Glomerular visceral epithelial cell (primary cell): Measurements from ENCODE around the gene SLC9A8.

Experiments used
- DNase-seq: peaks from one replicate; pipeline ENCODE4 v3.0.0-alpha.2; 2016; ENCODE audit errors: extremely low spot score

SLC9A8 gene

DNA sequence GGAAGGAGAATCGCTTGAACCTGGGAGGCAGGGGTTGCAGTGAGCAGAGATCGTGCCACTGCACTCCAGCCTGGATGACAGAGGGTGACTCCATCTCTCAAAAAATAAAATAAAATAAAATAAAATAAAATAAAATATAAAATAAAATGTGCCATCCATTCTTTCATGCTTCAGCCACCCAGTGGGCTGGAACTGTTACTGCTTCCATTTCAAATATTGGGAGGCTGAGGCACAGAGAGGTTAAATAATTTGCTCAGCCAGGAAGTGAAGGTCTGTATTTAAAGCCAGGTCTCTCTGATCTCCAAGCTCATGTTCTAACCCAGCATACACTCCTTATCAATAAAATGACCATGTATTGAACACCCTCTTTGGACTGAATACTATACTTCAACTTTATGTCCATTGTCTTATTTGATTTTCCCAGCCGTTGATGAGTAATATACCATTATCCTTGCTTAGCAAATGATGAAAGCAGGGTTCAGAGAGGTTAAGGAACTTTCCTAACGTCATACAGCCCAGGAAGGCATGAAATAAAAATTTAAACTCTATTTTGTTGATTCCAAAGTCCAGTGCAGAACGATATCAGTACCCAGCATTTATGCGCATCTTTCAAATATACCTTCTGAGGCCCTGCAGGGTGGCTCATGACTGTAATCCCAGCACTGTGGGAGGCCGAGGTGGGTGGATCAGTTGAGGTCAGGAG is 25.8 kb upstream of the SLC9A8 start:
- no peak for DNase-seq

DNA sequence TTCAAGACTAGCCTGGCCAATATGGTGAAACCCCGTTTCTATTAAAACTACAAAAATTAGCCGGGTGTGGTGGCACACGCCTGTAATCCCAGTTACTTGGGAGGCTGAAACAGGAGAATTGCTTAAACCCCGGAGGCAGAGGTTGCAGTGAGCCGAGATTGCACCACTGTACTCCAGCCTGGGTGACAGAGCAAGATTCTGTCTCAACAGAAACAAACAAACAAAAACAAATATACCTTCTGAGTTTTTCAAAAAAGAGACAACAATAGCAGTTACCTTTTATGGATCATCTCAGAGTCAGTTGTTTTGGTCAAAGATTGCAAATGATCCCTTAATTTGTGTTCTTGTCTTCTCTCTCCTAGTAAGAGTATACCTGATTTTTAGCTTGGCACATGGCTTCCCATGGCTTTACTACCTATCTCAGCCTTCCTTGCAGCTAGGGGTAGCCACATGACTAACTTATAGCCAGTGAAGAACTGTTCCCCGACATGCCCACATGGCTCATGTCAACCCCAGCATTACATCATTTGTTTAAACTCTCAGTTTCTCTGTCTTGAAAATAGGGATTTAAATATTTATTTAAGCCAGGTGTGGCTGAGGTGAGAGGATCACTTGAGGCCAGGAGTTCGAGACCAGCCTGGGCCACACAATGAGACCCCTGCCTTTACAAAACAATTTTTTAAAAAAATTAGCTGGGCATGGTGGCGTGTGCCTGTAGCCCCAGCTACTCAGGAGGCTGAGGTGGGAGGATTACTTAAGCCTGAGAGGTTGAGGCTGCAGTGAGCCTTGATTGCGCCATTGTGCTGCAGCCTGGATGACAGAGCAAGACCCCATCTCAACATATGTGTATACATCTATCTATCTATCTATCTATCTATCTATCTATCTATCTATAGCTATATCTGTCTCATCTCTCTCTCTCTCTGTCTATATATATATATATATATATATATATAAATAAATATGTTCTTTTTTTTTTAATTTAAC is 25.0 kb upstream of the SLC9A8 start:
- DNase-seq = no peak

- peak; percentile 51 for DNase-seq
These were observed 22.4 kb upstream of the SLC9A8 start for GRCh38 chr20:49790077-49790798.

GRCh38 chr20:49791165-49791564 is 21.5 kb upstream of the SLC9A8 start:
- no peak for DNase-seq

DNA sequence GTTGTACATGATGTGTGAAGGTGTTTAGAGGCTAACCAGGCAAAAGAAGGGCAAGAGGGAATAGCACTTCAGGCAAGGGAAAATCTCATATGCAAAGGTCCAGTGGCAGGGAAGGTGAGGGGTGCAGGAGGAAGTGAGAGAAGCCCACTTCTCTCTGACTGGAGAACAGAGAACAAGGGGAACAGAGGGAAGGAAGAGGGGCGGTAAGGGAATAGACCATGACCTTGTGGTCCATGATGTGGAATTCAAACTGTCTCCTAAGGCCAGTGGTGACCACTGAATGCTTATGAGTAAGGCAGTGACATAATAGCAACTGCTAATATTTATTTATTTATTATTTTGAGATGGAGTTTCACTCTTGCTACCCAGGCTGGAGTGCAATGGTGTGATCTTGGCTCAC is 20.6 kb upstream of the SLC9A8 start:
- DNase-seq = peak; percentile 27

- no peak for DNase-seq
These were observed 20.0 kb upstream of the SLC9A8 start for GRCh38 chr20:49792611-49793010.

DNA sequence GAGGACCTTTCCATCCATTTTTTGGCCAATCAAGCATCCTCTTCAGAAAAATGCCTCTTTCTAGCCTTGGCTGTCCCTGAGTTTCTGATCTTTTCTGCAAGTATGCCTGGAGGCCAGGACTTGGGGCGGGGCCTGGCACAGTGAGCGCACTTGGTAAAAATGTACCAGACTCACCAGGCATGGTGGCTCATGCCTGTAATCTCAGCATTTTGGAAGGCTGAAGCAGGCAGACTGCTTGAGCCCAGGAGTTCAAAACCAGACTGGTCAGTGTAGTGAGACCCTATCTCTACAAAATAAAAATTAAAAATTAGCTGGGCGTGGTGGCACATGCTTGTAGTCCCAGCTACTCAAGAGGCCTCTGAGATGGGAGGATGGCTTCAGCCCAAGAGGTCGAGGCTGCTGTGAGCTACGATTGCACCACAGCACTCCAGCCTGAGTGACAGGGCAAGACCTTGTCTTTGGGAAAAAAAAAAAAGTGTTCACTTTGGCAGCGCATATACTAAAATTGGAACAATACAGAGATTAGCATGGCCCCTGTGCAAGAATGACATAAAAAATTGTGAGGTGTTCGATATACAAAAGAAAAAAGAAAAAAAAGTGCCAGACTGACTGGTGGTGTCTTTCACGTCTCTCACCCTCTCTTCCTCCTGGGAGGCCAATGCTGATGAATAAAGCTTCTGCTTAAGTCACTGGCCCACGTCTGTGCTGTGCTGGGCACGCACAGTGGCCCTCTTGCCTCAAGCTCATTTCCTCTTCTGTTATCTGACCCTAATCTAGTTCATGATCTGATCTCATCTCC is 18.1 kb upstream of the SLC9A8 start:
- no peak for DNase-seq

DNA sequence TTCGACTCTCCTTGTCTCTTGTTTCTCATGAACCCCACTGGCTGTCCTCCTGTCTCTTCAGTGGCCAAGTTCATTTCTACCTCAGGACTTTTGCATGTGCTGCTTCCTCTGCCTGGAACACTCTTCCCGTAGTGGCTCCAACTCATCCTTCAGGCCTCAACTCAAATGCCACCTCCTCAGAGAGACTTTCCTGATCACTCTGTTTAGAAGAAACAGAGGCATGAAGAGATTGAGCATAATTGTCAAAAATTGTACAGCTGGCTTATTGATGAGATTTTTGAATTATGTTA is 17.5 kb upstream of the SLC9A8 start:
- no peak for DNase-seq

DNA sequence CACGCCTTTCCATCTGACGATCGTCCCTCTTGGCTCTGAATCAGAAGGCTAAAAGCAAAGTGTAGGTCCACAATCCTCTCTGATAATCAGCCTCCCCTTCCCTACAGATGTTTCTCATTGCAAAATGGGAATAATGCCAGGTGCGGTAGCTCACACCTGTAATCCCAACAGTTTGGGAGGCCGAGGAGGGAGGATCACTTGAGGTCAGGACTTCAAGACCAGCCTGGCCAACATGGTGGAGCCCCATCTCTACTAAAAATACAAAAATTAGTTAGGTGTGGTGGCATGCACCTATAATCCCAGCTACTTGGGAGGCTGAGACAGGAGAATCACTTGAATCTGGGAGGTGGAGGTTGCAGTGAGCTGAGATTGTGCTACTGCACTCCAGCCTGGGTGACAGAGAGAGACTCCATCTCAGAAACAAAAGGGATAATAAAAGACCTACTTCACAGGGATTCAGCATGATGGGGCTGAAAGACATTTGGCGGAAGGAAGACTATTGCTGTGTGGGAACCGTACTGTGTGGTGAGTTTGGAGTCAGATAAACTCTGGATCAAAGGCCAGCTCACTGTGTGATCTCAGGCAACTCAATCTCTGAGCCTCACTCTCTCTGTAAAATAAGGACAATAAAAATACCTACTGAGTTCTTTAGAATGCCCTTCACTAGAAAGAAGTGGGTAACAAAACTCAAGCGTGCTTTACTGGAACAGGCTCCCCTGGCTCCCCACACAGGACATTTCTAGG is 15.9 kb upstream of the SLC9A8 start:
- no peak for DNase-seq

DNA sequence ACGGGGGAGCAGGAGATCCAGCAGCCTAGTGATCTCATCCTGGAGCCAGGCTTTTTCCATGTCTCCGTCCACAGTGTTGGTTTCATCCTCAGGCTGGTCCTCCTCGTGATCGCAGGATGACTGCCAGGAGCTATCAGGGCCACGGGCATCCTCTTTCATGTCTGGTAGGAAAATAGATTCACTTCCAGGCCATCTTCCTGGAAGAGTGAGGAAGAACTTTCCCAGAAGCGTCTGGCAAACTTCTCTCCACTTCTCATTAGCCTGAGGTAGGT is 15.3 kb upstream of the SLC9A8 start:
- DNase-seq = no peak

GRCh38 chr20:49798718-49799117 is 13.9 kb upstream of the SLC9A8 start:
- no peak for DNase-seq

DNA sequence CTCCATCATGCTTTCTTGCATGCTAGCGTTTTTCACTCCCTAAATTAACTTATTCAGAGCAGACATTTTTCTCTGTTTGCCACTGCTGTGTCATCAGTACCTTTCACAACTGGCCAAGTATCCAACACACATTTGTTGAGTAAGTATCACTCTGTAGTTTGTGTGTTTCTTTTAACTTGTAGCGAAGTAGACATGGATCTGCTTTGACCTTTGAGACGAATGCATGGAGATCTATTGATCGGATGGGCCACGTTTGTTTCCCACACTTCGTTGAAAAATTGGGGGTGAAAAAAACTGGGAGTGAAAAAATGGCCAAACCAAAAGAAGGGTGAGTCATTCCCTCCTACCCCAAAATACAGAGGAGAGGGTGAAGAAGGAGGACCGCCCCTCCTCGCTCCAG is 12.9 kb upstream of the SLC9A8 start:
- no peak for DNase-seq

- no peak for DNase-seq
These were observed 9.2 kb upstream of the SLC9A8 start for GRCh38 chr20:49803418-49803817.

DNA sequence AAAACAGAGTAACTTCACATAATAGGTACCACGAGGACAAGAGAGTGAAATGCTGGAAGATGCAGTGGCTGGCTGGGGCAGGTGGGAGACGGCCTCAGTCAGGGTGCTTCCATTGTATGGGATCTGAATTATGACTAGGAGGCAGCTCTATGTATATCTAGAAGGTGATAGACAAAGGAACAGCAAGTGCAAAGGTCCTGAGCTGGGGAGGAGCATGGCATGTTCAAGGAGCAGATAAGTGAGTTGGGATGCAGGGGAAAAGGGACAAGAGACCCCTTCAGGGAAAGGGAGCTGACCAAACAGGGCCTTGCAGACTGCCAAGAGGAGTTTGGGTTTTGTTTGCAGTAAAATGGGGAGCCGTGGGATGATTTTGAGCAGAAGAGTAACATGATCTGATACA is 8.3 kb upstream of the SLC9A8 start:
- no peak for DNase-seq

DNA sequence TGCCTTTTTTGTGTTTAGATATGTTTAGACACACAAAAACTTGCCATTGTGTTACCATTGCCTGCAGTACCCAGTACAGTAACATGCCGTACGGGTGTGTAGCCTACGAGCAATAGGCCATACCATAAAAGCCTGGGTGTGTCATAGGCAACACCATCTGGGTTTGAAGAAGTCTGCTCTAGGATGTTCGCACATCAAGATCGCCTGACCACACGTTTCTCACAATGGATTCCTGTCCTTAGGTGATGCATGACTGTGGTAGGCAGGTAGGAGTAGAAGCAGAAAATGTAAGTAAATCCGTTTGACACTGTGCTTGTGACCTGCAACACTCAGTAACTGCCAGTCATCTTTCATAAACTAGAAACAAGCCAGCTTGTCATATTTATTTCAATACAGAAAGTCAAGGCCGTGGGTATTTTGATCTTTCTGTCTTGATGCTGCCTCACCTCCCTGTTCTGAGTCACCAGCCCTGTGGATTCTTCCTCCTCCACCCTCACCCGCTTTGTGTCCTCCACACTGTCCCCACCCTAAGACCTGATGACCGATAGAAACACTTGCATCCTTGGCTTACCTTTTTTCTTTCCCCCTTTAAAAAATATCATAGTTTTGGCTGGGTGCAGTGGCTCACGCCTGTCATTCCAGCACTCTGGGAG is 7.3 kb upstream of the SLC9A8 start:
- DNase-seq = peak; percentile 27

DNA sequence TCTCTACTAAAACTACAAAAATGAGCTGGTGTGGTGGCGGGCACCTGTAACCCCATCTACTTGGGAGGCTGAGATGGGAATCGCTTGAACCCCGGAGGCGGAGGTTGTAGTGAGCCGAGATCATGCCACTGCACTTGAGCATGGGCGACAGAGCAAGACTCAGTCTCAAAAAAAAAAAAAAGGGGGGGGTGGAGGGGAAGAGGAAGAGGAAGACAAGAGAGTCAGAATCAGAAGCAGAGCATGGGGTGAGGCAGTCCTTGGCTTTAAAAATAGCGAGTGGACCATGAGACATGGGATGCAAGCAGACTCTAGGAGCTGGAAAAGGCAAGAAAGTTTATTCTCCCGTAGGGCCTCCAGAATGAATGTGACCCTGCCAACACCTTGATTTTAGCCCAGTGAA is 3.9 kb upstream of the SLC9A8 start:
- no peak for DNase-seq

DNA sequence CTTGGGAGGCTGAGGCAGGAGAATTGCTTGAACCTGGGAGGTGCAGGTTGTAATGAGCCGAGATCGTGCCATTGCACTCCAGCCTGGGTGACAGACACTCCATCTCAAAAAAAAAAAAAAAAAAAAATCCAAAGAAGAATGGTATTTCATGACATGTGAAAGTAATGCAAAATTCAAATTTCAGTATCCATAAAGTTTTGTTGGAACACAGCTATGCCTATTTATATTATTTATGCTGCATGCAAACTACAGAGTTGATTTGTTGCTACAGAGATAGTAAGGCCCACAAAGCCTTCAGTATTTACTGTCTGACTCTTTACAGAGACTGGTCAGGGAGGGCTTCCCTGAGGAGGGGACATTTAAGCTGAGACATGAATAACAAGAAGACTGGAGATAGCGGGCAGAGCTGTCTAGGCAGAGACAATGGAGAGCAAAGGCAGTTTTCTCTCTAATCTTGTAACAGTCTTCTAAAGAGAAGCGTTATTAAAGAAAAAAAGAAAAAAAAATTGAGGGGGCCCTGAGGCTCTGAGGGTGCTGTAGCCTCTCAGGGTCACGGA is 2.7 kb upstream of the SLC9A8 start:
- no peak for DNase-seq

GRCh38 chr20:49810491-49811190 is 2.0 kb upstream of the SLC9A8 start:
- no peak for DNase-seq

GRCh38 chr20:49811825-49812506 is 662 bp upstream of the SLC9A8 start:
- DNase-seq = peak; percentile 55
